ENCODE measurements around the gene PKP2.

PKP2 gene

GRCh38 chr12:32896432-32897280, at the start of gene PKP2:
Gene PKP2, minus strand, starts transcription at chr12:32896777. Its CDS starts 46 bp downstream, at chr12:32896731.
- DNase-seq (ENCODE audit: low spot score): peak; percentile 77
- TF ChIP-seq CTCF (IDR thresholded peaks at IDR 0.05; ENCODE audit: borderline replicate concordance, control extremely low read depth, extremely low read depth, insufficient read depth, missing control alignments): no peak
- in situ Hi-C loops (cut with MboI; ENCODE audit: low sequenced_read_pairs, unreplicated experiment): no loop called here

GRCh38 chr12:32944195-32944594, 47.6 kb upstream of the PKP2 start:
- no peak for TF ChIP-seq CTCF (IDR thresholded peaks at IDR 0.05; ENCODE audit: borderline replicate concordance, control extremely low read depth, extremely low read depth, insufficient read depth, missing control alignments)
- no peak for DNase-seq (ENCODE audit: low spot score)
- in situ Hi-C loops (cut with MboI; ENCODE audit: low sequenced_read_pairs, unreplicated experiment): loop anchor here (25.0 kb wide), 1 partner anchor 1068 kb away; the partner anchor contains the start of gene ALG10

- TF ChIP-seq CTCF (IDR thresholded peaks at IDR 0.05; ENCODE audit: borderline replicate concordance, control extremely low read depth, extremely low read depth, insufficient read depth, missing control alignments): no peak
- in situ Hi-C loops (cut with MboI; ENCODE audit: low sequenced_read_pairs, unreplicated experiment): loop anchor here (25.0 kb wide), 1 partner anchor 1072 kb away; the partner anchor contains the start of gene ALG10
- no peak for DNase-seq (ENCODE audit: low spot score)
Measured at GRCh38 chr12:32939801-32940200, 43.2 kb upstream of the PKP2 start.

GRCh38 chr12:32926963-32927362, 30.4 kb upstream of the PKP2 start:
- no peak for TF ChIP-seq CTCF (IDR thresholded peaks at IDR 0.05; ENCODE audit: borderline replicate concordance, control extremely low read depth, extremely low read depth, insufficient read depth, missing control alignments)
- DNase-seq (ENCODE audit: low spot score): no peak
- in situ Hi-C loops (cut with MboI; ENCODE audit: low sequenced_read_pairs, unreplicated experiment): loop anchor here (25.0 kb wide), 1 partner anchor 1085 kb away; the partner anchor contains the start of gene ALG10

GRCh38 chr12:32926356-32926755, 29.8 kb upstream of the PKP2 start:
- in situ Hi-C loops (cut with MboI; ENCODE audit: low sequenced_read_pairs, unreplicated experiment): loop anchor here (25.0 kb wide), 1 partner anchor 1086 kb away; the partner anchor contains the start of gene ALG10
- TF ChIP-seq CTCF (IDR thresholded peaks at IDR 0.05; ENCODE audit: borderline replicate concordance, control extremely low read depth, extremely low read depth, insufficient read depth, missing control alignments): no peak
- DNase-seq (ENCODE audit: low spot score): no peak

GRCh38 chr12:32922546-32923297, 26.1 kb upstream of the PKP2 start:
- no peak for DNase-seq (ENCODE audit: low spot score)
- TF ChIP-seq CTCF (IDR thresholded peaks at IDR 0.05; ENCODE audit: borderline replicate concordance, control extremely low read depth, extremely low read depth, insufficient read depth, missing control alignments): no peak
- in situ Hi-C loops (cut with MboI; ENCODE audit: low sequenced_read_pairs, unreplicated experiment): loop anchor here (25.0 kb wide), 1 partner anchor 160 kb away; the partner anchor contains the start of gene YARS2
